ENCODE data around the gene MYO1D.

The MYO1D gene

DNA sequence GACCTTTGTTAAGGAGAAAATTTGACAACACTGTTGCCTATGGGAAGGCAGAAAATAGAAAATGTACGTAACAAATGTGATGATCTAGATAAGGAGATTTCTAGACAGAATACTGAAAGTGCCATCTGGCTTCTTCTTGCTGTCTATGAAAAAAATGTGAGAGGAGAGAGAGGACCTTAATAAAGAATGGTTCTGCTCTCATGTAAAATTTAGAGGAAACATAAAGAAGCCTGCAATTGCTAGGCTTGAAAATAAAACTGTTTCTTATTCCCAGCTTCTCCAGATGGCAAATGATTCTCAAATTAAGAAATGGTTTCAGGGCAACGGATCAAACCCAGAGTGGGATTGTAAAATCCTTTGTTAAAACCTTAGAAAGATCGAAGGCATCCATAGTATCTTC, 261.6 kb downstream of the MYO1D start:
- no peak for DNase-seq (ENCODE audit: low read depth)
- TF ChIP-seq, protein P1, sequence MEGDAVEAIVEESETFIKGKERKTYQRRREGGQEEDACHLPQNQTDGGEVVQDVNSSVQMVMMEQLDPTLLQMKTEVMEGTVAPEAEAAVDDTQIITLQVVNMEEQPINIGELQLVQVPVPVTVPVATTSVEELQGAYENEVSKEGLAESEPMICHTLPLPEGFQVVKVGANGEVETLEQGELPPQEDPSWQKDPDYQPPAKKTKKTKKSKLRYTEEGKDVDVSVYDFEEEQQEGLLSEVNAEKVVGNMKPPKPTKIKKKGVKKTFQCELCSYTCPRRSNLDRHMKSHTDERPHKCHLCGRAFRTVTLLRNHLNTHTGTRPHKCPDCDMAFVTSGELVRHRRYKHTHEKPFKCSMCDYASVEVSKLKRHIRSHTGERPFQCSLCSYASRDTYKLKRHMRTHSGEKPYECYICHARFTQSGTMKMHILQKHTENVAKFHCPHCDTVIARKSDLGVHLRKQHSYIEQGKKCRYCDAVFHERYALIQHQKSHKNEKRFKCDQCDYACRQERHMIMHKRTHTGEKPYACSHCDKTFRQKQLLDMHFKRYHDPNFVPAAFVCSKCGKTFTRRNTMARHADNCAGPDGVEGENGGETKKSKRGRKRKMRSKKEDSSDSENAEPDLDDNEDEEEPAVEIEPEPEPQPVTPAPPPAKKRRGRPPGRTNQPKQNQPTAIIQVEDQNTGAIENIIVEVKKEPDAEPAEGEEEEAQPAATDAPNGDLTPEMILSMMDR (IDR thresholded peaks at IDR 0.05; ENCODE audit: control insufficient read depth, extremely low read depth, insufficient read depth), result no peak
- no peak overlapping the region for H3K4me3 ChIP-seq (ENCODE audit: low read depth, low read length)

DNA sequence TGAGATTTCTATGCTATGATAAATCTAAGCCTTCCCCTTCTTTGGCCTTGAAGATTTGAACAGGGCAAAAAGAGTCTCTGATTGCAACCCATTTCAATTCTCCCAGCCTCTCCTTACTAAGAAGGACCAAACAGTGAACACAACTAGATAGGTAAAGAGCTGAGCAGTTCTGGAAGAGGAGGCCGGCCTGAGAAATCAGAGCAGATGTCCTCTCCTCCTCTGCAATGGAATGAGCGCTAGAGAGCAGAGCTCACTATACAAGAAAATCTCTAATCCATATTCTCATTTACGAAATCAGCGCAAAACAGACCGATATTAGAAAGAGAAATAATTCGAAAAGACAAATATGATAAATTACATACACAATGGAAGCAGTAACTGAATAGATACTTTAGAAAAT, 266.0 kb downstream of the MYO1D start:
- no peak for DNase-seq (ENCODE audit: low read depth)
- TF ChIP-seq, protein P1 (IDR thresholded peaks at IDR 0.05; ENCODE audit: control insufficient read depth, extremely low read depth, insufficient read depth), result no peak
- no peak overlapping the region for H3K4me3 ChIP-seq (ENCODE audit: low read depth, low read length)

DNA sequence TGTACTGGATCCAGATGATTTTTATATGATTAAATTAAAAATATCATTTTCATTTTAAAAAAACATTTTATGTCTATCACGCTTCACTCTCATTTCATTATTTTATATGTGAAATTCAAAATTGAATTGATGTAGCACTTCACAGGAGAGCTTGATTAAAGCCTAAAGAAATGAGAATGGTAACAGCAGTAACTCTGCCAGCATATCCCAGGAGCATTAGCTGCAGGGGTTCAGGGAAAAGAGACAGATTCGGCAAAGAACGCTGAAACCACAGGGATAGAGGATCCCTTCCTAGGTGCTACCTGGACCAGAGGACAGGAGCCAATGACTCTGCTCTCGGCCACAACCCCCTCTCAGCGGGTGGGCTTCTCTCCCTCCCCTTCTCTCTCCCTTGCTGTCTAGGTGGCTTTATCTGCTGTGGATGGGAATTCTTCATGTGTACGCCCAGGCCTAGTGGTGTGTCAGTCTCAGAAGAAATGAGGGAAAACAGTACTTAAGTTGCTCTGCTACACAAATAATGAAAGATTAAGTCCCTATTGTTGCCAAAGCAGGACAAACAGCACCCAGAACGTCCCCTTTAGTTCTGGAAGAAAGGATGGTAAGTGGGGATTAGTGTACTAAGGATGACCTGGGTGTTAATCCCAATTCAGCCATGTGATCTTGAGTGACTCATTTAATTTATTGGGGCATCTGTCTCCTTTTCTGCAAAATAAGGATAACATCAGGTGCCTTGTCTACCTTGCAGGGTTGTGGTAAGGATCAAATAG, 266.9 kb downstream of the MYO1D start:
- DNase-seq (ENCODE audit: low read depth), result no peak
- TF ChIP-seq, protein P1 (IDR thresholded peaks at IDR 0.05; ENCODE audit: control insufficient read depth, extremely low read depth, insufficient read depth), result no peak
- H3K4me3 ChIP-seq (ENCODE audit: low read depth, low read length), result no peak overlapping the region

DNA sequence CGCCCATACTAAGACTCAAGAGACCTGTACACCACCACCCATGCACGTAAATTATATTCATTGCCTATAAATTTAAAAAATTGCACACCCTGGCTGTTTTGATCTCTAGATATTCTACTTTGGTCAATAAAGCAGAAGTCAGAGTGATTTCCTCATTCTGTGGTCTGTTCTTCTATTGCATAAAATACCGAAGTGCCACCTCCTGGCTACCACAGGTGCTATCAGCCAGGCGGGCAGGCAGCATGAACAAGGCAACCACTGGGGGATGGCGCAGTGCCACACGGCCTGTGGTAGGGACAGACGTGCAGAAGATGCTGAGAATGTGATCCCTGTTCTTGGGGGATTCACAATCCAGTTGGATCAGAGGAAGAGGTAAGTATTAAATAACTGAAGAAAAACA, 267.8 kb downstream of the MYO1D start:
- TF ChIP-seq, protein P1 (IDR thresholded peaks at IDR 0.05; ENCODE audit: control insufficient read depth, extremely low read depth, insufficient read depth), result peak; percentile 73
- peak; percentile 62 for DNase-seq (ENCODE audit: low read depth)
- H3K4me3 ChIP-seq (ENCODE audit: low read depth, low read length), result no peak overlapping the region

DNA sequence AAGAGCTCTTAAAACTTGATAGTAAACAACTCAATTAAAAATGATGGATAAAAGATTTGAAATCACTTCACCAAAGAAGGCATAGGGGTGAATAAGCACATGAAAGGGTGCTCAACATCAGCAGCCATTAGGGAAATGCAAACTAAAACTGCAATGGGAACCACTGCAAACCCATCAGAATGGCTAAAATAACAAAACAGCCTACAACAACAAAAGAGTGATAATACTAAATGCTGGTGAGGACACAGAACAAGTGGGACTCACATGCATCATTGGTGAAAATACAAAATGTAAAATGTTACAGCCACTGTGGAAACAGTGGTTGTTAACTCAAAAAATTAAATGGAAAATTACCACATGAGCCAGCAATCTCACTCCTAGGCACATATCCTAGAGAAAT, 268.7 kb downstream of the MYO1D start:
- no peak overlapping the region for H3K4me3 ChIP-seq (ENCODE audit: low read depth, low read length)
- no peak for DNase-seq (ENCODE audit: low read depth)
- TF ChIP-seq, protein P1 (IDR thresholded peaks at IDR 0.05; ENCODE audit: control insufficient read depth, extremely low read depth, insufficient read depth), result no peak

DNA sequence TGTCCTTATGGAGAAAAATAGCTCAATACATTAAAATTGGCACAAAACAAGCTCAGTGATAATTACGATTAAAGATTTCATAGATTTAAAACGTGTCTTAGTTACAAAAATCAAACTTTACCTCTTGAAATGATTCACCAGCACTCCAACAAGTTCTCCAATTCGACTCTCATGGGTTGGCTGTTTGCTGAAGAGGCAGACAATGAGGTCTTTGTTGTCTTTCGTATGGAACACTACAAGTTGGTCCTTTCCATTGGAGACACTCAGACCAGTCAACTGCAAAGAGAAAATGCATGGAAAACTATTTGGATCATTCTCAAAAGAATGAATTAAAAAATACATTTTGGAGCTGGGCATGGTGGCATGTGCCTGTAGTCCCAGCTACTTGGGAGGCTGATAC, 272.0 kb downstream of the MYO1D start:
- DNase-seq (ENCODE audit: low read depth), result no peak
- H3K4me3 ChIP-seq (ENCODE audit: low read depth, low read length), result no peak overlapping the region
- TF ChIP-seq, protein P1 (IDR thresholded peaks at IDR 0.05; ENCODE audit: control insufficient read depth, extremely low read depth, insufficient read depth), result no peak

DNA sequence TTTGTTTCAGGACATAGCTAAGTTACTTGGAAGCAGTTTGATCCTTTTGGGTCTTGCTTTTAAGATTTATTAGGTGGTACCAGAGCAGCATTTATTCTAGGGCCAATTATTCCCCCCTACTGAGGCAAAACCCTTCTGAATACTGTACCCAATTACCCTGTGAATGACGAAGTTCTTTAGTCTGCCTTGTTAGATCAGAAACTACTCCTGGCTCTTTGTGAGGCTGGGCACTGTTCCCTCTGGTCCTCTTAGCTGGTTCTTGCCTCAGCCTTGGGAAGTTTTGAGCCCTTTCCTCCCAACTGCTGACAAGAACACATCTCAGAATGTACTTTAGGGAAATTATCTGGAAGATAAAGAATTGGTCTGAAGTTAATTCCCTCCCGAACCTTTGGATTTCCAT, 274.5 kb downstream of the MYO1D start:
- H3K4me3 ChIP-seq (ENCODE audit: low read depth, low read length), result no peak overlapping the region
- DNase-seq (ENCODE audit: low read depth), result no peak
- TF ChIP-seq, protein P1 (IDR thresholded peaks at IDR 0.05; ENCODE audit: control insufficient read depth, extremely low read depth, insufficient read depth), result no peak
